ENCODE measurements around the gene SMIM12. TPM values are rescaled to one million over a fixed set of nuclear protein-coding genes. Genes with fewer than 3 reads are reported as not detected.

SMIM12 gene
- total RNA-seq, 1 donor from 2014 or later: 58.7 TPM

Other genes with a start within 250 kb of the SMIM12 start
- gene GJB5, start 104.7 kb downstream of the SMIM12 start, total RNA-seq: not detected in 2 replicates
- gene GJB4, start 100.0 kb downstream of the SMIM12 start, total RNA-seq: not detected in 2 replicates
- not detected in 2 replicates for gene GJB3, start 78.5 kb downstream of the SMIM12 start, total RNA-seq
- not detected in 2 replicates for gene GJA4, start 66.8 kb downstream of the SMIM12 start, total RNA-seq
- gene DLGAP3, start 69.9 kb upstream of the SMIM12 start, total RNA-seq: 0.32 and 0.48 TPM in 2 replicates
- gene TMEM35B, start 125.6 kb upstream of the SMIM12 start, total RNA-seq: 15.0 and 19.3 TPM in 2 replicates
- gene ZMYM6, start 172.2 kb upstream of the SMIM12 start, total RNA-seq: 20.8 and 20.9 TPM in 2 replicates
- gene ZMYM1, start 219.6 kb upstream of the SMIM12 start, total RNA-seq: 2.4 and 2.7 TPM in 2 replicates